Kidney glomerular epithelial cell (primary cell): ENCODE measurements around the gene MRPS33.
"Not testable (repeated sequence)": the region's sequence is repeated elsewhere in the genome, so short reads cannot be mapped to it uniquely, and the experiment has no call there.

ENCODE experiments used
- DNase-seq: peaks from one replicate; lab custom pipeline; 2025; lab: John Stamatoyannopoulos, UW

Gene MRPS33

DNA sequence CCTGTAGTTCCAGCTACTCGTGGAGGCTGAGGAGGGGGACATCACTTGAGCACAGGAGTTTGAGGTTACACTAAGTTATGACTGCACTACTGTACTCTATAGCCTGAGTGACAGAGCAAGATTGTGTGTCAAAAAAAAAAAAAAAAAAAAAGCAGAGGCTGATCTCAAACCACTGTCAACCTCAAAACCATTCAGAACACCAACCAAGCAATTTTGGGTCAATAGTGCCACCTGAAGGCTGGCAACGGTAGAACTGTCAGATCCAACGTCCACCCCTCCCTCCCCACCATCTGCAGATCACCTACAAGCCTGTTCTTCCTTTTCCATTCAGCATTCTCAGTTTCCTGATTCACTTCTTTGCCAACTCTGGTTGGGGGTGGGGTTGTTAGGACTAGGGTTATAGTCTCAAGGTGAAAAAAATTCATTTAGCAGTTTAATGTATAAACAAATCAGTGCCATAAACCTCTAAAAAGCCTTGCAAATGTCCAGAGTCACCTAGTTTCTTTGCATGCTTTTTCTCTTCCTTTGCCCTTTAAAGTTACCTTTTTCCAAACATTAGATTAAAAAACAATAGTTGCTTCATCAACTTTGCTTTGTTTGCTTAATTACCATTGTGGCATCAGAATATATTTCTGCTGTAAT is 2.6 kb downstream of the MRPS33 start:
- DNase-seq: peak; percentile 66

GRCh38 chr7:141011443-141011842 is 3.3 kb downstream of the MRPS33 start:
- DNase-seq: no peak

- DNase-seq: no peak
Measured at GRCh38 chr7:141003172-141004065, 11.3 kb downstream of the MRPS33 start.

- DNase-seq: no peak
Measured at GRCh38 chr7:141001546-141001945, 13.2 kb downstream of the MRPS33 start.

DNA sequence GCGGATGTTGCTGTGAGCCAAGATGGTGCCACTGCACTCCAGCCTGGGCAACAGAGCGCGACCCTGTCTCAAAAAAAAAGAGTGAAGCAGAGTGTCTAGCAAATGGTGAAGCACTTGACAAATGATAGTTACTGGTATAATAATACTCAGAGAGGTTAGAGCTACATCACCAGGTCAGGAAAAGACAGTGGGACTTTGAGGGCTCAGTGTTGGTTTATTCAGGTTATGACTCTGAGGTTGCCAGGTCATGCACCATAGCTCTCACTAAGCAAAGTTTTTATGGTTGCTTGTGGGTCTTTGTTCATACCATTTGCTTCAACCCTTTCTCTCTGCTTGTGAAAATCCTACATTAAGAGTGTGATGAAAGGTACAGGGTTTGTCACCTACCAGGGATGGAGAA is 13.6 kb downstream of the MRPS33 start:
- DNase-seq: peak; percentile 8

DNA sequence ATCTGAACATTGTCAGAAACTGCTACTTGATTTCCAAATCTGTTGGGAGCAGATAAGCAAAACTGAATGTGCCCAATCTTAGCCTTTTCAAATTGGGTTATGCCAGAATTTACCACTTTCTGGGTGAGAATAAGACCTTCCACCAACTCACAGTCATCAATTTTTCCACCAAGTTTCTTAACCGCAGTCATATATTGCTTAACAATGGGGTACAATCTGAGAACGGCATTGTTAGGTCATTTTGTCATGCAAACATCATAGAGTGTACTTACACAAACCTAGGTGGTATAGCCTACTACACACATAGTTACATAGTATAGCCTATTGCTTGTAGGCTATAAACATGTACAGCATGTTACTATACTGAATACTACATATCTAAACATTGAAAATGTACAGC is 16.0 kb downstream of the MRPS33 start:
- no peak for DNase-seq

GRCh38 chr7:140992422-140992821 is 22.3 kb downstream of the MRPS33 start:
- no peak for DNase-seq

- no peak for DNase-seq
Measured at GRCh38 chr7:140990193-140990962, 24.4 kb downstream of the MRPS33 start.

- DNase-seq: peak; percentile 34
Measured at GRCh38 chr7:140989068-140989467, 25.7 kb downstream of the MRPS33 start.

DNA sequence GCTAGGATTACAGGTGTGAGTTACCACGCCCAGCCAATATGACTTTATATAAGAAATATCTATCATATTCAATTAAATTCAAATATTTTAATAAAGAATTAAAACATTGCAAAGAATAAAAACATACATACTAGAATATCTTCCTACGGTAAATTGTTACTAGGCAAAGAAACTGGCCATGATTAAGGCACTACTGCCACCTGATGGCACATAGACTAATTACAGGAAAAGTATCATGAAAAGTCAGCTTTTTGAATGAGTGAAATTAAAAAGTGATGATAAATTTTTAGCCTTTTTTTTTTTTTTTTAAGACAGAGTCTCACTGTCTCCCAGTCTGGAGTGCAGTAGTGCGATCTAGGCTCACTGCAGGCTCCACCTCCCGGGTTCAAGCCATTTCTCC is 30.9 kb downstream of the MRPS33 start:
- no peak for DNase-seq

DNA sequence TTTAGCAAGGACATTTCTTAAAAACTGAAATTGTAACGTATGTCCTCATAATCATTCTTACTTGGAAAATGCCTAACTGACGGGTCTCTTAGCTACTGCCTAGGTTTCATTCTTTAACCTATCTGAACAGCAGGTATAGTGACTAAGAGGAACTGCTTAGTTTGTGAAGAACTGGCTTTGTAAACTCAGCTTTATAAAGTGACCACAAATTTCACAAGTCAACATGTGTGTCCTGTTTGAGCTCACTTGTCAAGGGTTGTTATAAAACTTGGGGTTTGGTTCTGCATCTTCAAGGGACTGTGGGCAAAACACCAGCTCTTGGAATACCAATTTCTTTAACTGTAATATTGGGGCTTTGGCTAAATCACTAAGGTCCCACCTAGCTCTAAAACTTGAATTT is 32.2 kb downstream of the MRPS33 start:
- no peak for DNase-seq

GRCh38 chr7:140981951-140982350 is 32.8 kb downstream of the MRPS33 start:
- no peak for DNase-seq

GRCh38 chr7:140977741-140978140 is 37.0 kb downstream of the MRPS33 start:
- DNase-seq: no peak

GRCh38 chr7:140972876-140973829 is 41.6 kb downstream of the MRPS33 start:
- no peak for DNase-seq

GRCh38 chr7:140972344-140972743 is 42.4 kb downstream of the MRPS33 start:
- DNase-seq: no peak

DNA sequence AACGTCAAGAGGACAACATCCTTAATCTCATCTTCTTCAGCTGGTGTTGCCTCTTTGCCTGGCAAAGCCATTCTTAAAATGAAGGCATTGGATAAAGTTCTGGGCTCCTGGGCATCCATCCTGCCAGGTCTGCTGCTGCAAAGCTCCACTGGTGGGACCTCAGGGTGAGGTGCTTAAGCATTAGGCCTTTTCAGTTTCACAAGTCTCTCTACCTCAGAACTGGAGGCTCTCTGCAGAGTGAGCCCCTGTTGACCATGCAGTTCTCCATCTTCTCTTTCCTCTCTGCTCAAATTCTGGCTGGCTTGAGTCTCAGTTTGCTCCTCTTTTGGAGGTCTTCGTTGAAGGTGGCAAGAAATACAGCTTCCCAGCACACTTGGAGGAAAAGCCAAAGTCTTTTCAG is 47.3 kb downstream of the MRPS33 start:
- DNase-seq: no peak

- DNase-seq: no peak
Measured at GRCh38 chr7:140966561-140967233, 48.1 kb downstream of the MRPS33 start.

DNA sequence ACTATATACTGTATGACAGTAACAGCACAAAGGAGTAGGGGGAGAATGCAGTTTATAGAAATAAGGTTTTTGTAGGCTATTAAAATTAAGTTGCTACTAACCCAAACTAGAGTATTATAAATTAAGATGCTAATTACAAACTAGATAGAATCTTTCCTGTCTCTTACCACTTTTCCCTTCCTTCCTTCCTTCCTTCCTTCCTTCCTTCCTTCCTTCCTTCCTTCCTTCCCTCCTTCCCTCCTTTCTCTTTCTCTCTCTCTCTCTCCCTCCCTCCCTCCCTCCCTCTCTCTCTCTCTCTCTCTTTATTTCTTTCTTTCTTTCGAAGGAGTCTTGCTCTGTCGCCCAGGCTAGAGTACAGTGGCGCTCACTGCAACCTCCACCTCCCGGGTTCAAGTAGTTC is 53.6 kb downstream of the MRPS33 start:
- no peak for DNase-seq

GRCh38 chr7:140956997-140957396 is 57.8 kb downstream of the MRPS33 start:
- not testable (repeated sequence) for DNase-seq
